T-helper 1 cell treated with Interleukin-12 subunit alpha and Interleukin-12 subunit beta and Interleukin-4 antibody, amounts not matched to agents 30 μg/mL and 1 μg/mL, for 36 hours (primary cell): ENCODE measurements around the gene CMTM1.

Source experiments
- H3K27ac Mint-ChIP-seq: one replicate; pipeline ENCODE4 v1.8.0; 2021; ENCODE audit warnings: mild to moderate bottlenecking, mixed read lengths
- H3K27me3 Mint-ChIP-seq: one replicate; pipeline ENCODE4 v1.8.0; 2021; ENCODE audit warnings: low read depth, mixed read lengths
- H3K36me3 Mint-ChIP-seq: one replicate; pipeline ENCODE4 v1.8.0; 2021; ENCODE audit warnings: low read depth, mixed read lengths
- H3K4me1 Mint-ChIP-seq: one replicate; pipeline ENCODE4 v1.8.0; 2021; ENCODE audit warnings: low read depth, mixed read lengths
- H3K4me3 Mint-ChIP-seq: one replicate; pipeline ENCODE4 v1.8.0; 2021; ENCODE audit warnings: mild to moderate bottlenecking, moderate library complexity, mixed read lengths
- H3K9me3 Mint-ChIP-seq: one replicate; pipeline ENCODE4 v1.8.0; 2021; ENCODE audit warnings: mixed read lengths

CMTM1 gene

GRCh38 chr16:66548068-66548467 is 18.2 kb upstream of the CMTM1 start:
- Mint-ChIP-seq H3K4me3 (peak overlapping the region; percentile 62), H3K36me3 (peaks cover 21% of the 10 kb centered on the region), H3K27me3 (peaks cover 3% of the 10 kb centered on the region), H3K4me1 (peaks cover 44% of the 10 kb centered on the region), H3K9me3 (no peaks in the 10 kb centered on the region), H3K27ac (peak overlapping the region; percentile 88)

- H3K4me1 Mint-ChIP-seq: peaks cover 51% of the 10 kb centered on the region
- H3K36me3 Mint-ChIP-seq: peaks cover 29% of the 10 kb centered on the region
- peak overlapping the region; percentile 88 for H3K27ac Mint-ChIP-seq
- peaks cover 3% of the 10 kb centered on the region for H3K27me3 Mint-ChIP-seq
- peak overlapping the region; percentile 62 for H3K4me3 Mint-ChIP-seq
- no peaks in the 10 kb centered on the region for H3K9me3 Mint-ChIP-seq
Observed at GRCh38 chr16:66548868-66549267, 17.4 kb upstream of the CMTM1 start.

GRCh38 chr16:66549284-66550131 is 16.7 kb upstream of the CMTM1 start, which contains the start of gene TK2:
Gene TK2, minus strand, starts transcription at chr16:66550122. Its CDS starts 61 bp downstream, at chr16:66550061.
- Mint-ChIP-seq H3K9me3 (no peaks in the 10 kb centered on the region), H3K36me3 (peaks cover 34% of the 10 kb centered on the region), H3K27me3 (peaks cover 3% of the 10 kb centered on the region), H3K4me3 (peak within 1 kb of the TSS; percentile 82), H3K4me1 (peaks cover 51% of the 10 kb centered on the region), H3K27ac (peak within 1 kb of the TSS; percentile 88)

- Mint-ChIP-seq H3K9me3 (no peaks in the 10 kb centered on the region), H3K27ac (peak overlapping the region; percentile 97), H3K36me3 (peaks cover 48% of the 10 kb centered on the region), H3K27me3 (peaks cover 3% of the 10 kb centered on the region), H3K4me1 (peaks cover 69% of the 10 kb centered on the region), H3K4me3 (peak overlapping the region; percentile 99)
Observed at GRCh38 chr16:66551348-66551759, 14.9 kb upstream of the CMTM1 start.

GRCh38 chr16:66551788-66552285 is 14.4 kb upstream of the CMTM1 start:
- H3K4me3 Mint-ChIP-seq: peak overlapping the region; percentile 99
- no peaks in the 10 kb centered on the region for H3K9me3 Mint-ChIP-seq
- H3K36me3 Mint-ChIP-seq: peaks cover 49% of the 10 kb centered on the region
- peak overlapping the region; percentile 97 for H3K27ac Mint-ChIP-seq
- peaks cover 70% of the 10 kb centered on the region for H3K4me1 Mint-ChIP-seq
- peaks cover 3% of the 10 kb centered on the region for H3K27me3 Mint-ChIP-seq

GRCh38 chr16:66552286-66553177 is 13.7 kb upstream of the CMTM1 start, which contains the start of gene CKLF:
Gene CKLF, plus strand, starts transcription at chr16:66552576. Its CDS starts 140 bp downstream, at chr16:66552716.
- Mint-ChIP-seq H3K4me1 (peaks cover 68% of the 10 kb centered on the region), H3K27ac (peak within 1 kb of the TSS; percentile 97), H3K4me3 (peak within 1 kb of the TSS; percentile 99), H3K27me3 (peaks cover 3% of the 10 kb centered on the region), H3K36me3 (peaks cover 48% of the 10 kb centered on the region), H3K9me3 (no peaks in the 10 kb centered on the region)

GRCh38 chr16:66553223-66553622 is 13.0 kb upstream of the CMTM1 start:
- peaks cover 47% of the 10 kb centered on the region for H3K36me3 Mint-ChIP-seq
- peaks cover 64% of the 10 kb centered on the region for H3K4me1 Mint-ChIP-seq
- H3K27ac Mint-ChIP-seq: peak overlapping the region; percentile 97
- H3K4me3 Mint-ChIP-seq: peak overlapping the region; percentile 99
- H3K9me3 Mint-ChIP-seq: no peaks in the 10 kb centered on the region
- peaks cover 3% of the 10 kb centered on the region for H3K27me3 Mint-ChIP-seq

GRCh38 chr16:66554021-66554420 is 12.2 kb upstream of the CMTM1 start:
- peaks cover 48% of the 10 kb centered on the region for H3K36me3 Mint-ChIP-seq
- peak overlapping the region; percentile 99 for H3K4me3 Mint-ChIP-seq
- peaks cover 3% of the 10 kb centered on the region for H3K27me3 Mint-ChIP-seq
- H3K4me1 Mint-ChIP-seq: peaks cover 64% of the 10 kb centered on the region
- peak overlapping the region; percentile 18 for H3K27ac Mint-ChIP-seq
- H3K9me3 Mint-ChIP-seq: no peaks in the 10 kb centered on the region

- peak overlapping the region; percentile 99 for H3K4me3 Mint-ChIP-seq
- peaks cover 3% of the 10 kb centered on the region for H3K27me3 Mint-ChIP-seq
- H3K36me3 Mint-ChIP-seq: peaks cover 51% of the 10 kb centered on the region
- peak overlapping the region; percentile 18 for H3K27ac Mint-ChIP-seq
- peaks cover 66% of the 10 kb centered on the region for H3K4me1 Mint-ChIP-seq
- H3K9me3 Mint-ChIP-seq: no peaks in the 10 kb centered on the region
Observed at GRCh38 chr16:66554495-66554894, 11.7 kb upstream of the CMTM1 start.

- Mint-ChIP-seq H3K4me1 (peaks cover 65% of the 10 kb centered on the region), H3K27ac (peak overlapping the region; percentile 46), H3K36me3 (peaks cover 62% of the 10 kb centered on the region), H3K4me3 (peak overlapping the region; percentile 5), H3K9me3 (no peaks in the 10 kb centered on the region), H3K27me3 (no peaks in the 10 kb centered on the region)
Observed at GRCh38 chr16:66560107-66560506, 6.1 kb upstream of the CMTM1 start.

GRCh38 chr16:66561381-66562080 is 4.7 kb upstream of the CMTM1 start:
- H3K27me3 Mint-ChIP-seq: no peaks in the 10 kb centered on the region
- H3K4me3 Mint-ChIP-seq: peak overlapping the region; percentile 72
- peak overlapping the region; percentile 80 for H3K27ac Mint-ChIP-seq
- no peaks in the 10 kb centered on the region for H3K9me3 Mint-ChIP-seq
- H3K4me1 Mint-ChIP-seq: peaks cover 58% of the 10 kb centered on the region
- peaks cover 60% of the 10 kb centered on the region for H3K36me3 Mint-ChIP-seq

GRCh38 chr16:66562409-66562808 is 3.8 kb upstream of the CMTM1 start:
- Mint-ChIP-seq H3K4me1 (peaks cover 57% of the 10 kb centered on the region), H3K27ac (peak overlapping the region; percentile 29), H3K27me3 (no peaks in the 10 kb centered on the region), H3K4me3 (peak overlapping the region; percentile 23), H3K9me3 (no peaks in the 10 kb centered on the region), H3K36me3 (peaks cover 68% of the 10 kb centered on the region)

- no peaks in the 10 kb centered on the region for H3K9me3 Mint-ChIP-seq
- no peaks in the 10 kb centered on the region for H3K27me3 Mint-ChIP-seq
- peak overlapping the region; percentile 50 for H3K27ac Mint-ChIP-seq
- H3K36me3 Mint-ChIP-seq: peaks cover 71% of the 10 kb centered on the region
- peak overlapping the region; percentile 3 for H3K4me3 Mint-ChIP-seq
- peaks cover 56% of the 10 kb centered on the region for H3K4me1 Mint-ChIP-seq
Observed at GRCh38 chr16:66562986-66563385, 3.3 kb upstream of the CMTM1 start.
